HG03175 (cell line): ENCODE results near the gene PLXNA1.

ENCODE experiments used
- ATAC-seq: cut with Tn5 transposase; IDR thresholded peaks from one replicate; pipeline ENCODE4 v1.9.1; 2021; ENCODE audit warnings: mild to moderate bottlenecking, moderate library complexity; ENCODE audit not compliant: unreplicated experiment

The PLXNA1 gene

DNA sequence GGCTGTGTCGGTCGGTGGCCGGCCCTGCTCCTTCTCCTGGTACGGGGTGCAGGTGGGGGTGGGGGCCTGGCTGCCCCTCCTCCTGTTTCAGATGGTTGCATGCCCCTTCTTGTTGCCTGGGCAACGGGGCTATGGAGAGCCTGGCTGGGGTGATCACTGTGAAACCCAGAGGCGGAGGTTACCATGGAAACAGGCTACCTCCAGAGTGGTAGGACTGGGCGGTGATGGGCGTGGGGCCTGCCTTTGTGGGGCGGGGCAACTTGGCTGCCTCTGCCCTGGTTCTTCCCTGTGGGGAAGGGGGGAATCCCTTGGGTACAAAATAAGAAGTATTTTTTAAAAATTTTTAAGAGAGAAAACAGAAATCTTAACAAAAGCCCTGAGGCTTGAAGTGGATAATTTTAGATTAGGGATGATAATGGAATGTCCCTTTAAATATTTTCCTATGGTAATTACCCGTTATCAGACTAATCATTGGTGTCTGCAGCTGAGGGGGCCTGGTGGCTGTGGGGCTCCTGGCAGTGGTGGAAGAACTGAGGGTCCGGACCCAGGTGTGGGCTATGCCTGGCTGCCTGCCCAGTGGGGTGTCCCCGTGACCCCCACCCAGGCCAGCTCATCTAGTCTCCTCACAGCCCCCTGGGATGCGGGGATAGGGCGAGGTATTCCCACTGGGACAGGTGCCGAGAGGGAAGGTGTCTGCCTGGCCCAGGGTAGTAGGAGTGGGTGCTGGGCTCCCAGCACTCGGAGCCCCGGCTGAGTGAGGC, 32.5 kb downstream of the PLXNA1 start:
- no peak for ATAC-seq

DNA sequence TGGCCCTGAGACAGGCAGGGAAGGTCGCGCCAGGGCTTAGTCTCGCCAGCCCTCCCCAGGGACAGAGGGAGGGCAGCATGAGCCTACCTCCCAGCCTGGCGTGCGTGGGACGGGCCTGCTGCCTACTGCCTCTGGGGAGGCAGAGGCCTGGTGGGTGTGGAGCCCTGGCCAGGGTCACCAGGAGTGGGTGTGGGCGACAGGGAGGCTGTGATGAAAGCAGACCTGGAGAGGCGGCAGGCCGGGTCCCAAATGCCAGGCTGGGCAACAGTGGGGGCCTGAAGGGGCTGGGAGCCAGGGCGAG, 33.1 kb downstream of the PLXNA1 start:
- no peak for ATAC-seq

DNA sequence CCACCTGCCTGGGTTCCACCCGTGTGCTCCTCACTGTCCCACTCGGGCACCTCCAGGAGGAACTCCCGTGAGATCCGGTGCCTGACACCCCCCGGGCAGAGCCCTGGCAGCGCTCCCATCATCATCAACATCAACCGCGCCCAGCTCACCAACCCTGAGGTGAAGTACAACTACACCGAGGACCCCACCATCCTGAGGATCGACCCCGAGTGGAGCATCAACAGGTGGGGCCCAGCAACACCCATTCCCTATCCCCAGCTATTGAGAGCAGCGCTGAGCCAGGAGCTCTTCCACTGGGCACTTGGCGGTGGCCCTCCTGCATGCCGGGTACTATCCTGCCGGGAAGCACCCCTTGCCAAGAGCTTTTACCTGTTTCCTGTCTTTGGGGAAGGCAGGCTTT, 33.5 kb downstream of the PLXNA1 start:
- no peak for ATAC-seq

DNA sequence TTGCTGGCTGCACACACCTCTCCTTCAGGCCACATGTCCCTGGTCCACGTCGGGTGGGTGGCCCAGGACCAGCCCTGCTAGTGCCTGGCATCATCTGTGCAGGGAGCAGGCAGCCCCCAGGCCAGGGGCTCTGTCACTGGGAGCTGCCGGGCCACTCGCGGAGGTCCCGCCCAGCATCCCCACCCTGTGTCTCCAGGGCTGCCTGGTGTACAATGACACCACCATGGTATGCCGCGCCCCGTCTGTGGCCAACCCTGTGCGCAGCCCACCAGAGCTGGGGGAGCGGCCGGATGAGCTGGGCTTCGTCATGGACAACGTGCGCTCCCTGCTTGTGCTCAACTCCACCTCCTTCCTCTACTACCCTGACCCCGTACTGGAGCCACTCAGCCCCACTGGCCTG, 34.3 kb downstream of the PLXNA1 start:
- no peak for ATAC-seq

DNA sequence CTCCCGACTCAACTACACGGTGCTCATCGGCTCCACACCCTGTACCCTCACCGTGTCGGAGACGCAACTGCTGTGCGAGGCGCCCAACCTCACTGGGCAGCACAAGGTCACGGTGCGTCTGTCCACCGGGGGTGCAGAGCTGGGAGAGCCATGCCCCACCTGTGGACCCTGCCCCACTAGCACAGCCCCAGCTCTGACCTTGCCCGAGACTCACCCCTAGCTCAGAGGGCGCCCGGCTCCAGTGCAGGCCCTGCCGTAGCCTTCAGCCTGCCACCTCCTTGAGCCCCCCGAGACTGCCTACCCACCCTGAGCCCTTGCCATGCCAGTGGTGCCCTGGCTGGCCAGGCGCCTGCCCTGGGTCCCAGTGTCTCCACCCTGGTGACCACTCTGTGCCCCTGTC, 34.9 kb downstream of the PLXNA1 start:
- ATAC-seq: no peak

DNA sequence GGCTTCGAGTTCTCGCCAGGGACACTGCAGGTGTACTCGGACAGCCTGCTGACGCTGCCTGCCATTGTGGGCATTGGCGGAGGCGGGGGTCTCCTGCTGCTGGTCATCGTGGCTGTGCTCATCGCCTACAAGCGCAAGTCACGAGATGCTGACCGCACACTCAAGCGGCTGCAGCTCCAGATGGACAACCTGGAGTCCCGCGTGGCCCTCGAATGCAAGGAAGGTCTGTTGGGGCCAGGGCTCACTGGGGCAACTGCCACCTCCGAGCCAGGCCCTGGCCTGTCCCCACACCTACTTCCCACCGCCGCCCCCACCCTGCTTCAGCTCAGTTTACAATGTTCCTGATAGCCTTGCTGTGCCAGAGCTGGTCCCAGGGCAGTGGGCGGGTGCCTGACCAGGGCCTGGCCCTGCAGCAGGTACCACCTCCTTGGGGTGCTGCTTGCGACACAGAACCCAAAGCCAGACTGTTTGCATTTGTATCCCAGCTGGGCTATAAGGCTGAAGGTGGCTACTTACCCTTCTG, 35.5 kb downstream of the PLXNA1 start:
- ATAC-seq: no peak

DNA sequence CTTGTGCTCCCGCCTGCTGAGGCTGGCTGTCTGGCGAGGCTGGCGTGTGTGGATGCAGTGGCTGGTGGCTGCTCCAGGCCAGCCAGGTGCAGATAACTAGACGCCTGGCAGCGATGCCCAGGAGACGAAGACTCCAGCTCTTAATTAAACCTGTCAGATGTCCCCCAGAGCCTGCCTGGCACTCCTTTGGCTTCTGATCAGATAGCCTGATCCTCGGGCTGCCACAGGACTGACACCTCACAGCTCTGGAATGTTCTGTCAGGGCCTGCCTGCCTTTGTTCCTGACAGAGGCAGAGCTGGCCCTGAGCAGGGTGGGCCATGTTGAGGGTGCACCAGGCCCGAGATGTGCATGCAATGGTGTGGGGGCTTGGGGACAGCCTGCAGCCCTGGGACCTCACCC, 36.5 kb downstream of the PLXNA1 start:
- no peak for ATAC-seq

DNA sequence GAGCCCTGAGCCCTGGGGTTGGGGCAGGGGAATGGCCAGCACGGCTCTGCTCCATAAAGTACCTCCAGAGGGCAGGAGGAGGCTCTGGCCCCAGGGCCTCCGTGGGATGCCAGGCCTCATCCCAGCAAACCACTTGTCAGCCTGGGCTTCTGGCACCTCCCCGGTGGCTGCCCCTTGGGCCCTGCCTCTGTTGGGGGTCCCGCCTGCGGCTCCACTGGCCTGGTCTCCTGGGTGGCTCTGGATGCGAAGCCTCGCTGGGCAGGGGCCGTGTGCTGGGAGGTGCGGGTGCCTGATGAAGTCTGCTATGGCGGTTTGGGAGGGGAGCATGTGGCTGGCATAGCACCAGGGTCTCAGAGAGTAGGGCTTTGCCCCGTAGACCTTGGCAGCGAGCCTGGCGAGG, 37.6 kb downstream of the PLXNA1 start:
- ATAC-seq: no peak

DNA sequence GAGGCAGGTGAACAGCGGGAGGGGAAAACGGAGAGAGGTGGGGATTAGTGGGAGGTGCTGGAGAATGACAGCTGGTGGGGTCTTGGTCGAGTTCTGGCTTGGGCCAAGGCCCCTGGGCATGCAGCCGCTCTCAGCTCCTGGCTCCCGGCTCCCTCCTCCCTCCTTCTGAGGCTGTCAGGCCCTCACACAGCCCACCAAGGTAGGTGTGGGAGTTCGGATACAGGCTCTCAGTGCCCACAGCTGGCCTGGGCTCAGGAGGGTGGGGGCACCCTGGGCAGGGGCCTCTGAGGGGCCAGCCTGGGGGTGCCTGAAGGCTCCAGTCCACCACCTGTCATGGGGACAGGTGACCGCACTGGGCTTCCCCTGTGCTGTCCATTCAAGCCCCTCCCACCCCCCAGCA, 39.9 kb downstream of the PLXNA1 start:
- no peak for ATAC-seq

DNA sequence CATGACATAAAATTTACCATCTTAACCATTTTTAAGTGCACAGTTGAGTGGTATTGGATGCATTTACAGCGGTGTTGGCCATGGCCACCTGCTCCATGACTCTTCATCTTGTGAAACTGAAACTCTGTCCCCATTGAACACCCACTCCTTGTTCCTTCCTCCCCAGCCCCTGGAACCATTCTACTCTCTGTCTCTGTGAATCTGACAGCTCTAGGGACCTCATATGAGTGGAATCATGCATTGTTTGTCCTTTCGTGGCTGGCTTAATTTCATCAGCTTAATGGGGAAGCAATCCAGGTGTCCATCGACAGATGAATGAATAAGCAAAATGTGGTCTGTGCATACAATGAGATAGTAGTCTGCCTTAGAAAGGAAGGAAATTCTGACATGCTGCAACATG, 42.5 kb downstream of the PLXNA1 start:
- ATAC-seq: no peak

DNA sequence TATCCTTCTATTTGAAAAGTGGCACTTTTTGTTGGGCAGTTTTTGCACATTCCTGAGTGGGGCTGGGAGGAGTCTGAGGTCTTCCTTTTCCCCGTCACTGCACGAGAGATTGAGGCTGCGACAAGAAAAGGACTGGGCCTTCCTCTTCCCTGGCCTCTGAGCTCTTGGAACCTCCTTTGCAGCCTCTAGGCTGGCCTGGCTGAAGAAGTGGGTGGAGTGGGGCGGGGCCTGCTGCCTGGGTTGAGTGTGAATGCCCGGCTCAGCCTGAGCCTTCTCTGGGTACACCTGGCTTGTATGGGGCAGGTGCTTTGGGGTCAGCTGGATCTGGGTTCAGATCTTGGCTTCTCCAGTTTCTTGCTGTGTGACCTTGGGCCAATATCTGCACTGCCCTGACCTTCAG, 43.1 kb downstream of the PLXNA1 start:
- ATAC-seq: no peak

DNA sequence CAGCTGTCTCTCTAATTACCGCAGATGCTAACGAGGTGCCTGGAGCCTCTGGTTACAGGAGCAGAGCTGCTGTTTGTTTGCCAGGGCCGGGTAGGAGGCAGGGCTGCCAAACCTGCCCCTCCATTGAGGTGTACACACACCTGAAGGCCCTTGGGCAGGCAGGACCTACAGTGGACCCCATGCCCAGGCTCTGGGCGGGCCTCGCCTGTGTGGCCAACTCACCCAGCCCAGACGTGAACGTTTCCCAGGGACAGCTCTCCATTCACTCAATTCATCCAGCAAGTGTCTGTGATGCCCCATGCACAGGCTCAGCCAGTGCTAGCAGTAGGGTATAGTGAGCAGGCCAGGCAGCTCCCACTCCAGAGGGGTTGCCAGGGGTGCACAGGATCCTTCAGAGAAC, 43.7 kb downstream of the PLXNA1 start:
- ATAC-seq: no peak

DNA sequence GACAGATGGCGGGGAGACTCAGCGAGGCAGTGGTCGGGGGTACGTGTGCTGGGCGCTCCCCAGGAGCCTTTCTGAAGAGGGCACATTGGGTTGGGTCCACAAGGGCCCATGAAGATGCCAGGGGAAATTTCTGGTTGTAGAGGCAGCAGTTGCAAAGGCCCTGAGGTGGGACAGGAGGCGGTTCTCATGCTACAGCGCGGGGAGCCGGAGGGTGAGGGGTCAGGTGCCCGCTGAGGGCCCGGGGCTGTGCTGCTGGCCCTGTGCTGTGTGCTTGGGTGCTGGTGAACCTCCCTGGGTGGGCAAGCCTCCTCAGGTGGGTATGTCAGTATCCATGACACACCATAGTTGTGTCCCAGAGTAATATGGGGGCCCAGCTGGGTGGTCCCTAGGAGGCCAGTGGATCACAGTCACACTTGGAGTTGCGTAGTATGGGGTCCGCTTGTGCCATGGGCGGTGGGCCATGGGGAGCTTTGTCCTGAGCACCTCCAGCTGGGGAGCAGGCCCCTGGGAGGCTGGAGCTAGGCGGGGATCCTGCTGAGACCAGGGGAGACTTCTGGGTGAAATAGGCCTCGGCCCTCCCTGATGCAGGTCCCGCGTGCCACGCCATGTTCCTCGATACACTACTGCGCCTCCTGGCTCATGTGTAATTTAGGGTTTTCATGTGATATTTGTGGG, 44.3 kb downstream of the PLXNA1 start:
- no peak for ATAC-seq

DNA sequence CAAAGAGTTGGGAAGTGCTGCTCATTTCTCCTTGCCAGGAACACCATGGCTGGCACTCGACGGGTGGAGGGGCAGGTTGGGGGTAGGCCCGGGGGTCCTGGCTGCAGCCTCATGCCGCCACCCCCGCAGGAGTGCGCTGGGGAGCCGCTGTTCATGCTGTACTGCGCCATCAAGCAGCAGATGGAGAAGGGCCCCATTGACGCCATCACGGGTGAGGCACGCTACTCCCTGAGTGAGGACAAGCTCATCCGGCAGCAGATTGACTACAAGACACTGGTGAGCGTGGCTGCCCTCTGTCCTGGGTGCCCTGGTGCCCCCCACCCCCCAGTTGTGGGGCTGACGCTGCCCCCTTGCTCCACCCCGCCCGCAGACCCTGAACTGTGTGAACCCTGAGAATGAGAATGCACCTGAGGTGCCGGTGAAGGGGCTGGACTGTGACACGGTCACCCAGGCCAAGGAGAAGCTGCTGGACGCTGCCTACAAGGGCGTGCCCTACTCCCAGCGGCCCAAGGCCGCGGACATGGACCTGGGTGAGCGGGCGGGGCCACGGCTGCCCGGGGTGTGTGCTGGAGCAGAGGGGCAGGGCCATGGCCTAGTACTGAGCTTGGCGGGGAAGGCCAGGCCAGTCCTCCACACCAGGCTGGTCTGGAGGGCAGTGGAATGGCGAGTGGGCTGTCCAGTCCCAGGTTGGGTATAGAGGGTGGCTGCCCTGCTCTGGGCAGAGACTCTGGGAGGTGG, 45.1 kb downstream of the PLXNA1 start:
- no peak for ATAC-seq

DNA sequence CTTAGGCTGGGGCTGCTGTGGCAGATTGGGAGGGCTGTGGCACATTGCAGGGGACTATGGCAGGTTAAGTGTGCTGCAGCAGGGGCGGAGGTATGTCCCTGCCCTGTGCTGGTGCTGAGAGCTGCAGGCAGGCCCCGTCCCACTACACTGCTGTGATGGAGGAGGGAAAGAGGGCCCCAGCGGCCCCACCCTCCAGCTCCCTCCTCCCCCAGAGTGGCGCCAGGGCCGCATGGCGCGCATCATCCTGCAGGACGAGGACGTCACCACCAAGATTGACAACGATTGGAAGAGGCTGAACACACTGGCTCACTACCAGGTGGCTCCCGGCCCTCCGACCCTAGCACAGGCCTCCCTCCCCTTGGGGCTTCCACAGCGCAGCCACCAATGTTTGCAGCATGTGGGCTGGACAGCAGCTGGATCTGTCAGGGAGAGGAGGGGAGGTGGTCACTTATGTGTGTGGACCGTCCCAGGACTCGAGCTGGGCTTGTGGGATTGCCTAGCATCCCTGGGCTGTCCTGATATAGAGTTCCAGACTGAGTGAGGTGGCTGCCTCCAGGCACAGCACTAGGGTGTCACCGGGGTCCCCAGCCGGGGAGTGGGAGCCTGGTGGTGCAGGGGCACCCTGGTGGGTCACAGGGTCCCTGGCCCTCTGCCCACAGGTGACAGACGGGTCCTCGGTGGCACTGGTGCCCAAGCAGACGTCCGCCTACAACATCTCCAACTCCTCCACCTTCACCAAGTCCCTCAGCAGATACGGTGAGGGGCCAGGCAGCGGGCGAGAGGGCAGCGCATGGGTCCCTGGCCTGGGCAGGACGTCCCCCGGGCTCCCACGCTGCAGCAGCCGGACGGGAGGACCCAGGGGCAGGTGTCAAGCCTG, 46.1 kb downstream of the PLXNA1 start:
- ATAC-seq: no peak

DNA sequence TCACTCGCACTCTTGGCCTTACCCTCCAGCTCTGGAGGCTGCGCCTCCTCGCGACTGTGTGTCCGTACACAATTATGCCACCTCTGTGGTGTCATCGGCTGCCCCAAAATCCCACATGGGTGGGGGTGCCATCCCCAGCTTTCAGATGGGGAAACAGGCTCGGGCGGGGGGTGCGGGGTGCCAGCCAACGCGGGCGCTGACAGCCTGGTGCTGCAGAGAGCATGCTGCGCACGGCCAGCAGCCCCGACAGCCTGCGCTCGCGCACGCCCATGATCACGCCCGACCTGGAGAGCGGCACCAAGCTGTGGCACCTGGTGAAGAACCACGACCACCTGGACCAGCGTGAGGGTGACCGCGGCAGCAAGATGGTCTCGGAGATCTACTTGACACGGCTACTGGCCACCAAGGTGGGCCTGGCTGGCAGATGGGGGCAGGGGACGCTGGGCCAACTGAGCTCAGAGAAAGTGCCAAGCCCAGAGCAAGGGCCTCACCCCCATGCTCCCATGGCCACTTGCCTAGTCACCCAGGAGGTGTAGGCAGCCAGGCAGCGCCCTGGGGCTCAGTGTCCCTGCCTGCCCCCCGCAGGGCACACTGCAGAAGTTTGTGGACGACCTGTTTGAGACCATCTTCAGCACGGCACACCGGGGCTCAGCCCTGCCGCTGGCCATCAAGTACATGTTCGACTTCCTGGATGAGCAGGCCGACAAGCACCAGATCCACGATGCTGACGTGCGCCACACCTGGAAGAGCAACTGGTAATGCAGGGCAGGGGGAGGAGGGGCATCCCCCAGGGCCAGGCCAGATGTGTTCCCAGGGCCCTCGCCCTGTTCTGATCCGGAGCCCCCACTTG, 47.0 kb downstream of the PLXNA1 start:
- no peak for ATAC-seq

DNA sequence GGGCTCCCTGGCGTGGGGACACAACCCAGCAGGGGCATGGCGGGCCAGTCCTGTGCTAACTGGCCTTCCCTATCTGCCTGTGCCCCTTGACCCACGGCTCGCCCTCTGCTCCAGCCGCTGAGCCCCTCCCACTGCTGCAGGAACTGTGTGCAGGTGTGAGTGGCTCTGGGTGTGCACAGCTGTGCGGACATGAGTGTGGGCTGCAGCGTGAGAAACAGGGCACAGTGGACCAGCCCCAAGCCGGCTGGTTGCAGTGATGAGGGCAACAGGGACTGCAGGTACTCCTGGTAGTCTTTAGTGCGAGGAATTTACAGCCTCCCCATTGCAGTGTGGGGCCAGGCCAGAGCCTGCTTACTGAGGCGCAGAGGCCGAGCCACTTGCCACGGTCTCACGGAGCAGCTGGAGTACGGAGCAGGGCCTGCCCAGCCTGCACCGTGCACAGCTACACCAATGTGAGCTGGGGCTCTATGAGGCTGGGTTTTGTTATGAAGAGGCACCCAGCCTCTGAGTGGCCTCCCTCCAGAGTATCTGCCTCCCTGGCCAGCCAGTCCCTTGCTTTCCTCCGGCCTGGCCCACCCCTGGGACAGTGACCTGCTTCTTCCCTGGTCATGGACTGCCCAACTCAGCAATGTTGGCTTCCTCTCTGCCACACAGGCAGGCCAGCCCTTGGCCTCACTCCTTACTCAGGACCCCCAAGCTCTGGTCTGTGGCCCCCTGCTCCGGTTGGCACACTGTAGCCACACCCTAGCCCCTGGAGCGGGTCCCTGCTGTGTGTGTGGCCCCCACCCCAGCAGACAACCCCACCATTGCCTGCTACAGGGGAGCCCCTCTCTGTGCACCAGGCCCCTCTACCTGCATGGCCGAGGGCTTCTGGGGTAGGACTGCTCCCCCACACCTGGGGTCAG, 47.8 kb downstream of the PLXNA1 start:
- no peak for ATAC-seq

DNA sequence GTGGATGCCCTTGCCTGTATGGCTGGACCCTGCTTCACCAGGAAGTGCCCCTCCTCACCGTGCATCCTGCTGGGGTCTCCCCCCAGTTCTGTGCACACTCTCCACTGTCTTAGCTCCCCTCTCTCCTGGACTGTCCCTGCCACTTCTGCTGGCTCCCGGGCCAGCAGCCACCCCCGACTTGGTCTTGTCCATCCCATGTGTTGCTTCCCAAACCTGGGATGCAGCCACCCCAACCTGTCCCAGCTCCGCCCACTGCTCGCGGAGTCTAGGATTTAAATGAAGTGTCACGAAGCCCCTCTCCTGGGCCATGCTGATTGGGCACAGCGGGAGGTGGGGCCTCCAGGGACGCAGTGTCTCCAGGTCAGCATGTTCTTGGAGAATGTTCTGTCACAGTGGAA, 48.5 kb downstream of the PLXNA1 start:
- no peak for ATAC-seq

DNA sequence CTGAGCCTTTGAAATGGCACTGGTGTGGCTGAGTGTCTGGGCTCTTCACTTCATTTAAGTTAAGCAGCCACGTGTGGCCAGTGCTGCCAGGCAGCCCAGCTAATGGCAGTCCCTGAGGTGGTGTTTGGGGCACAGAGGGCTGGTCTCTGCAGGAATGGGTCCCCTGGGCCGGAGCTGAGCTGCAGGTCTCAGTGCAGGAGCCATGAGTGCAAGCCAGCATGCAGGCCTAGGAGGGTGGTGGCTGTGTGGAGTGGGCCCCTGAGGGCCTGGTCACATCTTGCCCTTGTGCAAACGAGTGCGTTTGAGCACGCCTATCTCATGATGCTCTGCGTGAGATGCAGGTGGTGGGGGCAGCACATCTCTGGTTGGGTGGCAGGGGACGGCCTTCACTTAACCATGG, 48.9 kb downstream of the PLXNA1 start:
- ATAC-seq: no peak
